Measurements from ENCODE around the gene TUBA3E. TPM values are rescaled to one million over a fixed set of nuclear protein-coding genes. Genes with fewer than 3 reads are reported as not detected.

Gene TUBA3E
- total and polyA plus RNA-seq, 9 of the 15 experiments (the other 6 are each of a cell fraction or from before 2014, with no cell fraction given), result 0.09 to 0.30 (median 0.13) TPM; not detected in 3

DNA sequence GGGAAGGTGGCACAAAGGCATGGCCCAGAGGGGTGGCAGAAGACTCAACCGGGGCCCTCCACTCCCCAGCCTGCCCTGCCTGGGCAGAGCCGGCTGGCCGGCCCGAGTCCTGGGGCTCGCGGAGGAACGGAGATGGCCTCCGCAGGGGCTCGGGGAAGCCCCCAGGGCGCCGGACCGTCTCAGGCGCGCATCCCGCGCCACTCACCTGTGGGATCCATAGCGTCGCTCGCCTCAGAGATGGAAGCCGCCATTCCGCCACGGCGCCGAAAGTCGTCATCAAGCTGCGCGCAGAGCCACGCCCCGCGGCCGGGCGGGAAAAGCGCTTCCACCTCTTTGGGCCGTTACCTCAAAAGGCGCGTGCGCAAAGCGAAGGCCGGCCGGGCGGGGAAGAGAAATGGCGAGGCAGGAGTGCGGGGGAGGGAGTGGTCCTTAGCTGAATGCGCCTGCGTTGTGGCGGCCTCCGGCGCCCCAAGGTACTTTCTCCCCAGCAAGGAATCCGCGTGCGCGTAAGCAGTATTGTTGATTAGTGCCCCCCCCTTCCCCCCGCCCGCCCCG lies 16.8 kb downstream of the TUBA3E start, which contains the start of gene SMPD4 (continued):
- TF ChIP-seq, protein P1, sequence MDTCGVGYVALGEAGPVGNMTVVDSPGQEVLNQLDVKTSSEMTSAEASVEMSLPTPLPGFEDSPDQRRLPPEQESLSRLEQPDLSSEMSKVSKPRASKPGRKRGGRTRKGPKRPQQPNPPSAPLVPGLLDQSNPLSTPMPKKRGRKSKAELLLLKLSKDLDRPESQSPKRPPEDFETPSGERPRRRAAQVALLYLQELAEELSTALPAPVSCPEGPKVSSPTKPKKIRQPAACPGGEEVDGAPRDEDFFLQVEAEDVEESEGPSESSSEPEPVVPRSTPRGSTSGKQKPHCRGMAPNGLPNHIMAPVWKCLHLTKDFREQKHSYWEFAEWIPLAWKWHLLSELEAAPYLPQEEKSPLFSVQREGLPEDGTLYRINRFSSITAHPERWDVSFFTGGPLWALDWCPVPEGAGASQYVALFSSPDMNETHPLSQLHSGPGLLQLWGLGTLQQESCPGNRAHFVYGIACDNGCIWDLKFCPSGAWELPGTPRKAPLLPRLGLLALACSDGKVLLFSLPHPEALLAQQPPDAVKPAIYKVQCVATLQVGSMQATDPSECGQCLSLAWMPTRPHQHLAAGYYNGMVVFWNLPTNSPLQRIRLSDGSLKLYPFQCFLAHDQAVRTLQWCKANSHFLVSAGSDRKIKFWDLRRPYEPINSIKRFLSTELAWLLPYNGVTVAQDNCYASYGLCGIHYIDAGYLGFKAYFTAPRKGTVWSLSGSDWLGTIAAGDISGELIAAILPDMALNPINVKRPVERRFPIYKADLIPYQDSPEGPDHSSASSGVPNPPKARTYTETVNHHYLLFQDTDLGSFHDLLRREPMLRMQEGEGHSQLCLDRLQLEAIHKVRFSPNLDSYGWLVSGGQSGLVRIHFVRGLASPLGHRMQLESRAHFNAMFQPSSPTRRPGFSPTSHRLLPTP (IDR thresholded peaks at IDR 0.05; ENCODE audit: borderline replicate concordance, extremely low read depth, insufficient read length), result no peak
- TF ChIP-seq ZNF134 (CRISPR knock-in tag; conservative IDR thresholded peaks at IDR 0.05) (no peak), NFATC3 (IDR thresholded peaks at IDR 0.05) (no peak), RB1 (IDR thresholded peaks at IDR 0.05; ENCODE audit: low read depth) (peak; percentile 98; the same call in 1 of the 2 replicates), SAFB (IDR thresholded peaks at IDR 0.05; ENCODE audit: borderline replicate concordance, low read depth, low read length) (no peak), ZNF165 (CRISPR knock-in tag; IDR thresholded peaks at IDR 0.05; ENCODE audit: borderline replicate concordance) (no peak), ETV6 (IDR thresholded peaks at IDR 0.05; ENCODE audit: borderline replicate concordance in 1 of 2, low read depth in 2 of 2, low read length in 1 of 2) (no peak), ETV6 (CRISPR knock-in tag; IDR thresholded peaks at IDR 0.05; ENCODE audit: borderline replicate concordance) (no peak), DPF2 (IDR thresholded peaks at IDR 0.05) (no peak), POLR2B (IDR thresholded peaks at IDR 0.05; ENCODE audit: low read depth, partially characterized antibody) (no peak), TCF7 (IDR thresholded peaks at IDR 0.05; ENCODE audit: borderline replicate concordance) (no peak; the same call in 1 of the 2 replicates)
- TF ChIP-seq, protein P2, sequence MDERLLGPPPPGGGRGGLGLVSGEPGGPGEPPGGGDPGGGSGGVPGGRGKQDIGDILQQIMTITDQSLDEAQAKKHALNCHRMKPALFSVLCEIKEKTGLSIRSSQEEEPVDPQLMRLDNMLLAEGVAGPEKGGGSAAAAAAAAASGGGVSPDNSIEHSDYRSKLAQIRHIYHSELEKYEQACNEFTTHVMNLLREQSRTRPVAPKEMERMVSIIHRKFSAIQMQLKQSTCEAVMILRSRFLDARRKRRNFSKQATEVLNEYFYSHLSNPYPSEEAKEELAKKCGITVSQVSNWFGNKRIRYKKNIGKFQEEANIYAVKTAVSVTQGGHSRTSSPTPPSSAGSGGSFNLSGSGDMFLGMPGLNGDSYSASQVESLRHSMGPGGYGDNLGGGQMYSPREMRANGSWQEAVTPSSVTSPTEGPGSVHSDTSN (CRISPR knock-in tag; IDR thresholded peaks at IDR 0.05; ENCODE audit: low read depth), result no peak
- TF ChIP-seq, protein P2 (tag; conservative IDR thresholded peaks at IDR 0.05; ENCODE audit: low read depth), result no peak
- TF ChIP-seq, protein P3, sequence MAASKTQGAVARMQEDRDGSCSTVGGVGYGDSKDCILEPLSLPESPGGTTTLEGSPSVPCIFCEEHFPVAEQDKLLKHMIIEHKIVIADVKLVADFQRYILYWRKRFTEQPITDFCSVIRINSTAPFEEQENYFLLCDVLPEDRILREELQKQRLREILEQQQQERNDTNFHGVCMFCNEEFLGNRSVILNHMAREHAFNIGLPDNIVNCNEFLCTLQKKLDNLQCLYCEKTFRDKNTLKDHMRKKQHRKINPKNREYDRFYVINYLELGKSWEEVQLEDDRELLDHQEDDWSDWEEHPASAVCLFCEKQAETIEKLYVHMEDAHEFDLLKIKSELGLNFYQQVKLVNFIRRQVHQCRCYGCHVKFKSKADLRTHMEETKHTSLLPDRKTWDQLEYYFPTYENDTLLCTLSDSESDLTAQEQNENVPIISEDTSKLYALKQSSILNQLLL (CRISPR knock-in tag; IDR thresholded peaks at IDR 0.05; ENCODE audit: borderline replicate concordance), result no peak
- TF ChIP-seq, protein P4, sequence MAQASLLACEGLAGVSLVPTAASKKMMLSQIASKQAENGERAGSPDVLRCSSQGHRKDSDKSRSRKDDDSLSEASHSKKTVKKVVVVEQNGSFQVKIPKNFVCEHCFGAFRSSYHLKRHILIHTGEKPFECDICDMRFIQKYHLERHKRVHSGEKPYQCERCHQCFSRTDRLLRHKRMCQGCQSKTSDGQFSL (CRISPR knock-in tag; IDR thresholded peaks at IDR 0.05), result no peak
- TF ChIP-seq, protein P4 (tag; IDR thresholded peaks at IDR 0.05), result no peak
- TF ChIP-seq, protein P5, sequence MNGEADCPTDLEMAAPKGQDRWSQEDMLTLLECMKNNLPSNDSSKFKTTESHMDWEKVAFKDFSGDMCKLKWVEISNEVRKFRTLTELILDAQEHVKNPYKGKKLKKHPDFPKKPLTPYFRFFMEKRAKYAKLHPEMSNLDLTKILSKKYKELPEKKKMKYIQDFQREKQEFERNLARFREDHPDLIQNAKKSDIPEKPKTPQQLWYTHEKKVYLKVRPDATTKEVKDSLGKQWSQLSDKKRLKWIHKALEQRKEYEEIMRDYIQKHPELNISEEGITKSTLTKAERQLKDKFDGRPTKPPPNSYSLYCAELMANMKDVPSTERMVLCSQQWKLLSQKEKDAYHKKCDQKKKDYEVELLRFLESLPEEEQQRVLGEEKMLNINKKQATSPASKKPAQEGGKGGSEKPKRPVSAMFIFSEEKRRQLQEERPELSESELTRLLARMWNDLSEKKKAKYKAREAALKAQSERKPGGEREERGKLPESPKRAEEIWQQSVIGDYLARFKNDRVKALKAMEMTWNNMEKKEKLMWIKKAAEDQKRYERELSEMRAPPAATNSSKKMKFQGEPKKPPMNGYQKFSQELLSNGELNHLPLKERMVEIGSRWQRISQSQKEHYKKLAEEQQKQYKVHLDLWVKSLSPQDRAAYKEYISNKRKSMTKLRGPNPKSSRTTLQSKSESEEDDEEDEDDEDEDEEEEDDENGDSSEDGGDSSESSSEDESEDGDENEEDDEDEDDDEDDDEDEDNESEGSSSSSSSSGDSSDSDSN (IDR thresholded peaks at IDR 0.05; ENCODE audit: borderline replicate concordance in 1 of 2, low read depth in 2 of 2, low read length in 2 of 2), result no peak

All from K562 (cell line).